ENCODE results near the gene KNOP1. TPM values are rescaled to one million over a fixed set of nuclear protein-coding genes. Genes with fewer than 3 reads are reported as not detected.

Gene KNOP1
- total RNA-seq, 1 experiment from 2014 or later, result 93.9 TPM

DNA sequence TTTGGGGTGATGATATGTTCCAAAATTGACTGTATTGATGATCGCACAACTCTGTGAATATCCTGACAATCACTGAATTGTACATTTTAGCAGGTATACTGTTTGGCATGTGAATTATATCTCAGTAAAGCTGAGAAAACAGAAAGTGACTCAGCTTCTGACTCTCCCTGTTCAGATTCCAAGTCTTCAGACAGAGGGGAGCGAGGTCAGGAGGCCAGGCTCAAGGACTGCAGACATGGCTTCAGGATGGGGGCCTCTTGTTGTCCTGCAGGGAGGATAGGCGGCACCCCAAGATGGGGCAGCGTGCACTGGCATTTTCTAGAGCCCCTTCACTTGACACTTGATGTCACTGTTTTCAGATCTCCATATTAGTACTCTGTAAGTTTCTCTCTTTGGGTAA lies 45.6 kb downstream of the KNOP1 start:
- Histone ChIP-seq H4K20me1 (ENCODE audit: control insufficient read depth, insufficient read depth, insufficient read length) (no peaks in the 10 kb centered on the region), H3K23ac (ENCODE audit: insufficient read length, low read depth, low read length) (no peak overlapping the region), H4K5ac (ENCODE audit: insufficient read length, low read depth, low read length) (no peak overlapping the region), H2BK15ac (ENCODE audit: low read depth, low read length) (no peak overlapping the region), H3K4ac (ENCODE audit: low read depth, low read length) (no peak overlapping the region), H2AFZ (ENCODE audit: low read length) (no peak overlapping the region), H3K56ac (ENCODE audit: insufficient read length, low read depth, low read length) (no peak overlapping the region), H2BK120ac (ENCODE audit: low read depth, low read length, poor library complexity, severe bottlenecking) (no peak overlapping the region), H2BK20ac (ENCODE audit: low read depth, low read length, poor library complexity, severe bottlenecking) (no peak overlapping the region), H3K4me1 (ENCODE audit: insufficient read depth, low read length) (no peaks in the 10 kb centered on the region), H3K79me2 (ENCODE audit: insufficient read depth, low read length) (no peaks in the 10 kb centered on the region), H3K9ac (ENCODE audit: extremely low read depth, insufficient read length, low read length) (no peak overlapping the region), H3K4me2 (ENCODE audit: insufficient read depth, insufficient read length, low read length) (no peak overlapping the region), H2AK5ac (ENCODE audit: insufficient read length, low read length) (no peak overlapping the region), H3K14ac (ENCODE audit: insufficient read depth, low read length) (no peak overlapping the region), H3K18ac (ENCODE audit: insufficient read length, low read depth, low read length) (no peak overlapping the region), H4K91ac (ENCODE audit: insufficient read length, low read depth, low read length) (no peak overlapping the region), H3K79me1 (ENCODE audit: insufficient read depth, low read depth, low read length, poor library complexity, severe bottlenecking) (no peaks in the 10 kb centered on the region), H3K27ac (ENCODE audit: insufficient read length, low read depth, low read length) (no peak overlapping the region), H3K23me2 (ENCODE audit: insufficient read length, low read depth, low read length, poor library complexity, severe bottlenecking) (no peaks in the 10 kb centered on the region), H3T11ph (ENCODE audit: low read length) (no peak overlapping the region), H2BK5ac (ENCODE audit: insufficient read length, low read length) (no peak overlapping the region), H4K8ac (replicated peaks; ENCODE audit: insufficient read length, low read depth, low read length) (no peak overlapping the region), H3K27me3 (ENCODE audit: insufficient read depth, low read length) (no peaks in the 10 kb centered on the region), H2BK12ac (ENCODE audit: insufficient read length, low read depth, low read length) (no peak overlapping the region), H3K9me3 (ENCODE audit: control insufficient read depth, low read depth, low read length) (no peaks in the 10 kb centered on the region)
- TF ChIP-seq CTCF (conservative IDR thresholded peaks at IDR 0.05), result no peak
- H3K4me1 Mint-ChIP-seq, result no peaks in the 10 kb centered on the region
- DNase-seq, result no peak
- H3K27me3 Mint-ChIP-seq (ENCODE audit: low read depth), result no peaks in the 10 kb centered on the region; the same call in 1 of the 2 replicates
- H3K27ac Mint-ChIP-seq, result no peak overlapping the region
- no CpG with 5 or more reads among the region's 4 CpGs for WGBS (ENCODE audit: extremely low coverage, insufficient read length, low lambda C conversion rate)
- H3K9me3 Mint-ChIP-seq, result no peaks in the 10 kb centered on the region
- H3K36me3 Mint-ChIP-seq (ENCODE audit: insufficient read depth in 1 of 3, low read depth in 3 of 3), result peaks cover 0 to 33% (median 31%) of the 10 kb centered on the region in 3 experiments; a peak in 5 of 7 replicates
- H3K4me3 Mint-ChIP-seq, result no peak overlapping the region
